GM12878 (cell line): ENCODE data around the gene RHOBTB1. TPM values are rescaled to one million over a fixed set of nuclear protein-coding genes. Genes with fewer than 3 reads are reported as not detected.

Experiments
- ATAC-seq: fragments of 200-7000 bp; cut with Tn5 transposase; 3 replicates; pipeline ENCODE4 v1.9.1; 2020; ENCODE audit warnings: mild to moderate bottlenecking, moderate library complexity
- BruUV-seq: library from RNA; stranded (reverse); fragments of 400-500 nt; replicated peaks from 2 replicates; lab custom pipeline; 2021; lab: Mats Ljungman, UMichigan
- CTCF ChIA-PET: fragments of 300-600 bp; sonication (Branson Sonifier 250); formaldehyde crosslinking; extraction: SDS; loops from one replicate; lab custom pipeline; 2021; ENCODE audit warnings: inconsistent platforms; lab: Yijun Ruan, JAX
- POLR2A ChIA-PET: fragments of 350-600 bp; formaldehyde crosslinking; extraction: SDS; loops from one replicate; lab custom pipeline; 2021; ENCODE audit warnings: inconsistent platforms; lab: Charles Lee
- RAD21 ChIA-PET: fragments of 300-600 bp; sonication (Branson Sonifier 250); formaldehyde crosslinking; loops from one replicate; lab custom pipeline; 2023; ENCODE audit warnings: antibody characterized with exemption; ENCODE audit not compliant: unreplicated experiment; lab: Charles Lee
- SMC1A ChIA-PET: fragments of 300-600 bp; sonication (Branson Sonifier 250); formaldehyde crosslinking; loops from one replicate; lab custom pipeline; 2023; ENCODE audit not compliant: unreplicated experiment, uncharacterized antibody; lab: Charles Lee
- DNase-seq: peaks from one replicate; pipeline ENCODE4 v3.0.0-alpha.2; 2011; ENCODE audit warnings: low read depth, low spot score
- FAIRE-seq: peaks from 3 replicates; lab custom pipeline; 2011; peaks lifted over from hg19 to GRCh38; lab: Jason Lieb, UNC
- H2AFZ ChIP-seq: 2 replicates; pipeline ENCODE4 v1.6.0; 2011; ENCODE audit warnings: low read depth, low read length, control low read depth; ENCODE audit not compliant: control insufficient read depth
- H3K27ac ChIP-seq: 2 replicates; pipeline ENCODE4 v1.5.1; 2011; ENCODE audit warnings: control low read depth; ENCODE audit not compliant: control insufficient read depth, insufficient read depth
- H3K27me3 ChIP-seq, 2 experiments: replicated peaks in 1 of 2; 2 replicates each; pipeline versions ENCODE4 v1.6.0 to v1.6.1; 2011; ENCODE audit warnings: low read length in 1 of 2; ENCODE audit not compliant: control insufficient read depth in 2 of 2, insufficient read depth in 2 of 2
- H3K36me3 ChIP-seq, 2 experiments: 2 replicates each; pipeline ENCODE4 v1.5.1; 2011; ENCODE audit warnings: low read length in 1 of 2; ENCODE audit not compliant: control insufficient read depth in 2 of 2, insufficient read depth in 2 of 2
- H3K4me1 ChIP-seq: 2 replicates; pipeline ENCODE4 v1.6.1; 2011; ENCODE audit warnings: mild to moderate bottlenecking, low read length, moderate library complexity, mixed read lengths; ENCODE audit not compliant: control insufficient read depth, insufficient read depth
- H3K4me2 ChIP-seq: 2 replicates; pipeline ENCODE4 v1.6.0; 2011; ENCODE audit warnings: control low read depth; ENCODE audit not compliant: control insufficient read depth, insufficient read depth
- H3K4me3 ChIP-seq: fragments of 200-600 bp; sonication (generic); 2 replicates; pipeline ENCODE4 v1.5.1; 2016
- H3K79me2 ChIP-seq: 2 replicates; pipeline ENCODE4 v1.6.0; 2011; ENCODE audit warnings: low read length; ENCODE audit not compliant: control insufficient read depth, insufficient read depth
- H3K9ac ChIP-seq: 2 replicates; pipeline ENCODE4 v1.8.0; 2011; ENCODE audit warnings: low read length, control low read depth, mixed read lengths; ENCODE audit not compliant: control insufficient read depth, insufficient read depth
- H3K9me3 ChIP-seq: replicated peaks from 3 replicates; pipeline ENCODE4 v1.5.1; 2011; ENCODE audit warnings: mild to moderate bottlenecking, low read length; ENCODE audit not compliant: control insufficient read depth, insufficient read depth
- H4K20me1 ChIP-seq: 2 replicates; pipeline ENCODE4 v1.6.0; 2011; ENCODE audit not compliant: control insufficient read depth, insufficient read depth
- CHD4 ChIP-seq: fragments of 200-600 bp; sonication (generic); IDR thresholded peaks from 2 replicates; pipeline ENCODE4 v1.6.1; 2016; ENCODE audit warnings: mild to moderate bottlenecking
- E2F4 ChIP-seq: IDR thresholded peaks from 2 replicates; pipeline ENCODE4 v1.6.1; 2012; ENCODE audit warnings: low read depth, low read length, improper control_type of control experiment
- IKZF1 ChIP-seq: fragments of 450-650 bp; conservative IDR thresholded peaks from 2 replicates; pipeline ENCODE4 v1.6.1; 2017; ENCODE audit warnings: antibody characterized with exemption, mild to moderate bottlenecking
- NFXL1 ChIP-seq: fragments of 450-650 bp; IDR thresholded peaks from 2 replicates; pipeline ENCODE4 v1.6.1; 2017; ENCODE audit warnings: antibody characterized with exemption, mild to moderate bottlenecking, borderline replicate concordance
- NRF1 ChIP-seq: conservative IDR thresholded peaks from 2 replicates; pipeline ENCODE4 v1.6.1; 2011; ENCODE audit warnings: mild to moderate bottlenecking, low read depth, low read length, improper control_type of control experiment
- POU2F2 ChIP-seq: IDR thresholded peaks from 3 replicates; pipeline ENCODE4 v1.6.1; 2011; ENCODE audit warnings: low read depth, mild to moderate bottlenecking, low read length, borderline replicate concordance
- TARDBP ChIP-seq: IDR thresholded peaks from 2 replicates; pipeline ENCODE4 v1.6.1; 2016; ENCODE audit warnings: borderline replicate concordance
- TBL1XR1 ChIP-seq: IDR thresholded peaks from 2 replicates; pipeline ENCODE4 v1.6.1; 2012; ENCODE audit warnings: low read depth, low read length, improper control_type of control experiment
- USF1 ChIP-seq: IDR thresholded peaks from 2 replicates; pipeline ENCODE4 v1.6.1; 2011; ENCODE audit warnings: borderline replicate concordance, low read depth, mild to moderate bottlenecking, moderate library complexity, mixed read lengths, low read length; ENCODE audit not compliant: insufficient read depth; ENCODE audit errors: extremely low read length
- ZZZ3 ChIP-seq: IDR thresholded peaks from 2 replicates; pipeline ENCODE4 v1.6.1; 2011; ENCODE audit warnings: low read depth; ENCODE audit not compliant: control insufficient read depth, insufficient read length
- WGBS: methylation state at CpG from one replicate; pipeline ENCODE4 v1.1.6; 2016; ENCODE audit warnings: low lambda C conversion rate; ENCODE audit not compliant: insufficient replicate concordance, insufficient coverage; ENCODE audit errors: missing lambda C conversion rate; 5-methylcytosine and 5-hydroxymethylcytosine counted together
- in situ Hi-C: fragments of 300-500 bp; cut with MboI; formaldehyde crosslinking; loops from 9 replicates; pipeline ENCODE4 v1.14.3; 2018; ENCODE audit warnings: mixed read lengths
- intact Hi-C: fragments of 100-400 bp; cut with micrococcal nuclease; formaldehyde crosslinking; loops from one replicate; pipeline ENCODE4 v1.14.2; 2022; ENCODE audit not compliant: unreplicated experiment
- polyA plus RNA-seq, 11 experiments: library from polyadenylated mRNA; depleted of rRNA in 4 of 11; unstranded in 6 of 11; stranded (reverse) in 5 of 11; fragments of >200 nt; fragmentation: Nextera tagmentation in 4 of 11; fragmentation: Illumina TruSeq in 1 of 11; extraction: Ambion mirVana in 4 of 11; extraction: Trizol in 1 of 11; gene quantifications; 1 replicate in 1 of 11; 2 replicates in 10 of 11; pipeline versions ENCODE4 v1.2.1 to v1.2.3, GENCODE V29; 2011 to 2016; ENCODE audit warnings: inconsistent platforms in 2 of 11, missing spikeins in 2 of 11, low read depth in 1 of 11
- total RNA-seq, 4 experiments: library from RNA; depleted of rRNA in 3 of 4; stranded (reverse); fragments of >200 nt in 3 of 4; fragmentation: Illumina TruSeq in 1 of 4; extraction: Trizol in 1 of 4; gene quantifications; 2 replicates each; pipeline versions ENCODE4 v1.2.1 to v1.2.3, GENCODE V29; 2013 to 2021
- TF ChIP-seq, protein P1 (sequence below): fragments of 450-650 bp; IDR thresholded peaks from 2 replicates; pipeline ENCODE4 v1.6.1; 2017; ENCODE audit warnings: antibody characterized with exemption, mild to moderate bottlenecking, moderate library complexity
- TF ChIP-seq, protein P2 (sequence below): IDR thresholded peaks from 2 replicates; pipeline ENCODE4 v1.6.1; 2012; ENCODE audit warnings: low read depth, low read length, improper control_type of control experiment

Gene RHOBTB1
- total and polyA plus RNA-seq, 10 of the 15 experiments (the other 5 are each of a cell fraction or from before 2014, with no cell fraction given): not detected

- FAIRE-seq (no peak), DNase-seq (no peak), ATAC-seq (no peak)
- Histone ChIP-seq H3K4me2 (no peak overlapping the region), H3K27ac (no peak overlapping the region), H4K20me1 (no peaks in the 10 kb centered on the region; the same call in 1 of the 2 replicates), H3K9me3 (no peaks in the 10 kb centered on the region), H3K4me1 (no peaks in the 10 kb centered on the region), H3K27me3 (no peaks in the 10 kb centered on the region), H2AFZ (no peak overlapping the region), H3K9ac (no peak overlapping the region), H3K79me2 (no peaks in the 10 kb centered on the region), H3K36me3 (no peaks in the 10 kb centered on the region), H3K4me3 (no peak overlapping the region)
- in situ Hi-C loops: no loop called here
- BruUV-seq: no TSS peak
- RAD21 ChIA-PET: no interaction called here
- POLR2A ChIA-PET: no interaction called here
- intact Hi-C loops: no loop called here
- TF ChIP-seq TARDBP: no peak
- TF ChIP-seq E2F4: no peak
- TF ChIP-seq NFXL1: no peak
- TF ChIP-seq ZZZ3: no peak
- no peak for TF ChIP-seq USF1
- TF ChIP-seq NRF1: no peak
- TF ChIP-seq TBL1XR1: no peak
- TF ChIP-seq IKZF1: no peak
- TF ChIP-seq, protein P1, sequence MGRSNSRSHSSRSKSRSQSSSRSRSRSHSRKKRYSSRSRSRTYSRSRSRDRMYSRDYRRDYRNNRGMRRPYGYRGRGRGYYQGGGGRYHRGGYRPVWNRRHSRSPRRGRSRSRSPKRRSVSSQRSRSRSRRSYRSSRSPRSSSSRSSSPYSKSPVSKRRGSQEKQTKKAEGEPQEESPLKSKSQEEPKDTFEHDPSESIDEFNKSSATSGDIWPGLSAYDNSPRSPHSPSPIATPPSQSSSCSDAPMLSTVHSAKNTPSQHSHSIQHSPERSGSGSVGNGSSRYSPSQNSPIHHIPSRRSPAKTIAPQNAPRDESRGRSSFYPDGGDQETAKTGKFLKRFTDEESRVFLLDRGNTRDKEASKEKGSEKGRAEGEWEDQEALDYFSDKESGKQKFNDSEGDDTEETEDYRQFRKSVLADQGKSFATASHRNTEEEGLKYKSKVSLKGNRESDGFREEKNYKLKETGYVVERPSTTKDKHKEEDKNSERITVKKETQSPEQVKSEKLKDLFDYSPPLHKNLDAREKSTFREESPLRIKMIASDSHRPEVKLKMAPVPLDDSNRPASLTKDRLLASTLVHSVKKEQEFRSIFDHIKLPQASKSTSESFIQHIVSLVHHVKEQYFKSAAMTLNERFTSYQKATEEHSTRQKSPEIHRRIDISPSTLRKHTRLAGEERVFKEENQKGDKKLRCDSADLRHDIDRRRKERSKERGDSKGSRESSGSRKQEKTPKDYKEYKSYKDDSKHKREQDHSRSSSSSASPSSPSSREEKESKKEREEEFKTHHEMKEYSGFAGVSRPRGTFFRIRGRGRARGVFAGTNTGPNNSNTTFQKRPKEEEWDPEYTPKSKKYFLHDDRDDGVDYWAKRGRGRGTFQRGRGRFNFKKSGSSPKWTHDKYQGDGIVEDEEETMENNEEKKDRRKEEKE: no peak
- TF ChIP-seq POU2F2: no peak
- TF ChIP-seq, protein P2, sequence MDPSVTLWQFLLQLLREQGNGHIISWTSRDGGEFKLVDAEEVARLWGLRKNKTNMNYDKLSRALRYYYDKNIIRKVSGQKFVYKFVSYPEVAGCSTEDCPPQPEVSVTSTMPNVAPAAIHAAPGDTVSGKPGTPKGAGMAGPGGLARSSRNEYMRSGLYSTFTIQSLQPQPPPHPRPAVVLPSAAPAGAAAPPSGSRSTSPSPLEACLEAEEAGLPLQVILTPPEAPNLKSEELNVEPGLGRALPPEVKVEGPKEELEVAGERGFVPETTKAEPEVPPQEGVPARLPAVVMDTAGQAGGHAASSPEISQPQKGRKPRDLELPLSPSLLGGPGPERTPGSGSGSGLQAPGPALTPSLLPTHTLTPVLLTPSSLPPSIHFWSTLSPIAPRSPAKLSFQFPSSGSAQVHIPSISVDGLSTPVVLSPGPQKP: no peak
- TF ChIP-seq CHD4: no peak
- CTCF ChIA-PET: interaction anchor here (1.0 kb wide), 1 partner anchor 85 kb away, joined by 3 read pairs; no protein-coding TSS in a partner anchor
- WGBS: 50% methylated on average over 3 of the region's 3 CpGs
- SMC1A ChIA-PET: no interaction called here
These were observed 24.5 kb upstream of the RHOBTB1 start for GRCh38 chr10:60968504-60968903.
